GM19468 (cell line): ENCODE results near the gene KIF26B.

Source experiments
- ATAC-seq: cut with Tn5 transposase; IDR thresholded peaks from one replicate; pipeline ENCODE4 v1.9.1; 2021; ENCODE audit warnings: mild to moderate bottlenecking, moderate library complexity, moderate number of reproducible peaks; ENCODE audit not compliant: unreplicated experiment; ENCODE audit errors: extremely low read depth

The KIF26B gene

GRCh38 chr1:245576323-245576722, 421.5 kb downstream of the KIF26B start:
- ATAC-seq, result no peak

GRCh38 chr1:245577191-245578157, 422.7 kb downstream of the KIF26B start:
- ATAC-seq, result no peak

DNA sequence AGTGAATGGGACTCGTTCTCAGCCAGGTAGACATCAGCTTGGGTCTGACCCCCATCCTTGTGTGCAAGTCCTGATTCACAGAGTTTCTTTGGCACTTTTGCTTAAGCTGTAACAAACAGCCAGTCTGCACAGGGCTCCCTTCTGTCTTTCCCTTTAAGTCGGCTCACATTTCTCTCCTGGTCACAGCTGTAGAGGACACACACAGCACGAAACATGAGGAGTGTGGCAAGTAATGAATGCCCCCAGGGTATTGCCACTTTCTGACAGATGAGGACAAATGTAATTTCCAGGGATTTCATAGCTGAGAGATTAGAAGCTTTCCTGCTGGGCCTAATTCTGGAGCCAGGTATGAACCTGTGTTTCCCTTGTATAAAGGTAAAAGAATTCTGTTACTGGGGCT, 423.5 kb downstream of the KIF26B start:
- ATAC-seq, result no peak

DNA sequence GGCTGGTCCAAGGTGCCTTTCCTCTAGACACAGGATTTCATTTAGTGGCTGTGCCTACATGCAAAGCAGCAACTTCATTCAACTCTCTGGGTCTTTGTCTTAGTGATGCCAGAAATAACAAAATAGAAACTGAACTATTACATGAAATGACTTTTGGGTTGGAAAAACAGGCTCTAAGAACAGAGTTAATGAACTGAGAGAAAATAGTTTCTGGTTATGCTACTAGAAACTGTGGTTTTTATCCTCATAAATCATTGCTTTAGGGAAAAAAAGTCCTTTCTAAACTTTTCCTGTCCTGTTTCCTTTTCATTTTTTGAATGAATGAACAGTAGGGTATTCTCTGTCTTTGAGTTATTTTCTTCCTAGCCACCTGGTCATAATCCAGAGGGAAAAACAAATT, 424.0 kb downstream of the KIF26B start:
- no peak for ATAC-seq

DNA sequence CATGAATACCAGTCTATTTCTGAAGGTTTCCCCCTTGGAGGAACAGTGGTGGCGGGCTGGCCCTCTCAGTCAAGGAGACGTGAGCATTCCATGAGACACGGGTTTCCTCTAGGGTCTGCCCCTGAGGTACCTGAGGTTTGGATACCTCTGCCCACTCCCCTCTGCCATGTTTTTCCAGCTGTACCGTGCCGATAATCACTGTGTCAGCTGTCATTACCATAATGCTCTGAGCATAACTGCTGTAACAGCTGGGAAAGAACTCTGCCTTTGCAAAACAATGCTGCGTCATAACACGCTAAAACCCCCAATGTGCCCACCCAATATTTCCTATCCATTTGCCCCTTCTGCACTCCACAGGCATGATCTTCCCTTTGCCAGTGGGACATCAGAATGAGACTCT, 425.1 kb downstream of the KIF26B start:
- ATAC-seq, result no peak

DNA sequence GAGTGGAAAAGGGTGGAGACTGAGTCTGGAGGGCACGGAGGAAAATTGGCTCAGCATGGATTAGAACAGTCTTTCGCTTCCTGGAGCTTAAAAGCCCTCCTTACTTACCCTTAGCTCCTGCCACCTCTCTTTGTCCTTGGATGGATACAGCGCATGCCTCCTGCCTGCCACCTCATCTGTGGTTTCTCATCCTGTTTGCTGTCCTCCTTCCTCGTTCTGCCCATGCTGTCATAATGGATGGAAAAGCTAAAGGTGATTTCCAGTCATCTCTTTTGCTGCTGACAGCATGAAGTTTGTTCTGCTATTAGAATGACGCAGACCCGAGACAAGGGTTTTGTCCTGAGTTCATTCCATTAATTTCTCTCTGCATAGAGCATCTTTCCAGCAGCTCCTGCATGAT, 425.9 kb downstream of the KIF26B start:
- ATAC-seq, result no peak

DNA sequence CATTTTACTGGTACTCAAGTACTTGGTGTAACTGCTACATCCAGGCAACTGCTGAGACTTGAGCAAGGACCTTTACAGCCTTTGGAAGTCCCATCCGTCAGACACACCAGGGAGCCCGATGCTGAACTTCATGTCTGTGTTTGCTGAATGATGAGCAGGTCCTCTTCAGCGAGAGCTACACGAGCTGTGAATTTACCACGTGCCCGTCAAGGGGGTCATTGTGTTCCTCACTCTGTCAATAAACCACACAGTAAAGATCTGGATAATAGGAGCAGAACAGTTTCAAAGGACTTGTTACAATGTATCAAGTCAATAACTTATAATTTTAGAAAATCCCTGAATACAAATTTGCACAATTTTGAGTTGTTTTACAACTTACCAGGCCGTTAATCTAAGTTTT, 427.2 kb downstream of the KIF26B start:
- no peak for ATAC-seq

- ATAC-seq, result no peak
Observed at GRCh38 chr1:245583081-245583480, 428.3 kb downstream of the KIF26B start.

DNA sequence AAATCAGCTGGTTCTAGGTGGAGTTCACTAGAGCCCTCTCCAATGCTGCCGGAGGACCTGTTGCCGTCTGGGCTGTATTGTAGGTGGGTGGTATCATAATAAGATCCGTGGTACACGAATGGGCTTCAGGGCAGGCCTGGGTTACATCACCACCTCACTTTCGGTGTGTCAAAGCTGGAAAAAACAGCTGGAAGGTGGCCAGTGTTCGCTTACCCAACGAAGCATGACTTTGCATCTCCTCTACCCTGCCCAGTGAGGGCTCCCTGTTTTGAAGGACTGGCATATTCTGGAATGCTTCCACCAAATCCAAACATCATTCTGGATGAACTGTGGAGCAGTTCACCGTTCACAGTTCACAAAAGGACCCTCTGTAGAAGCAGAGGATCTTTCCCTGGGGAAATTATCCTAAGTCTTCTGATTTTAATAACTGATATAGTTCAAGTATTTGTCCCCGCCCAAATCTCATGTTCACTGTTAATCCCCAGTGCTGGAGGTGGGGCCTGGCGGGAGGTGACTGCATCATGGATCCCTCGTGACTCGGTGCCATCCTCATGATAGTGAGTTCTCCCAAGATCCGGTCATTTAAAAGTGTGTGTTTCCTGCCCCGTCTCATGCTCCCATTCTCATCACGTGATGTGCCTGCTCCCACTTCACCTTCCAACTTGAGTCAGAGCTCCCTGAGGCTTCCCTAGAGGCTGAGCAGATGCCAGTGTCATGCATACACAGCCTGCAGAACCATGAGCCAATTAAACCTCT, 429.0 kb downstream of the KIF26B start:
- ATAC-seq, result no peak

- ATAC-seq, result no peak
Observed at GRCh38 chr1:245585252-245585959, 430.6 kb downstream of the KIF26B start.

DNA sequence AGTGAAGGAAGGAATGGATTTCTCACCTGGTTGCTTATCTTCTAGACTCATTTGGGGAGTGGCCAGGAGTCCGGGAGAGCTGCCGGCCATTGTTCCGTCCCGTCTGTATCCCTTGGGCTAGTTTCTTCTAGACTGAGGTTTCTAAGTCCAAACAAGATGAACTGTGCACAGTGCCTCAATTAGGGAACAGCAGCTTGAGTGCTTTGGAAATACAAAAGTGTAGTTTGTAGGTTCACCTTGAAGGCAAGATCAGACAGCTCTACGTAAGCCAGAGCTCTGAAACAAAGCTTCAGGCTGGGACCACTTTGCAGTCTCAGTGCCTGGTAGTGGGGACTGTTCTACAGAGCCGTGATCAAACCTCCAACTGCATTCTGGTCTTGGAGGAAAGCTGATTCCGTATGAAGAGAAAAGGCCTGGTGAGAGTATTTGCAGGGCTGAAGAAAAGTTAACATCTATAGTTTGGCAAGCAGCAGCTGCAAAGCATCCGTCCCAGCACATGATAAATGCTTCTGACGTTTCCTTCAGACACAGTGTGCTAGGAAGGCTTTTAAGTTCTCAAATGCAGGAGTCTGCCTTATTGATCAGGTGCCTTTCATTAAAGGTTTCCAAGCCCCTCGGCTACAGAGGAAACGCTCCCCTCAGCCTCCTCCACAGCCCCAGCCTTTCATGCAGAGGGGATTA, 432.8 kb downstream of the KIF26B start:
- no peak for ATAC-seq

- ATAC-seq, result no peak
Observed at GRCh38 chr1:245588116-245588639, 433.4 kb downstream of the KIF26B start.

GRCh38 chr1:245589316-245589715, 434.5 kb downstream of the KIF26B start:
- no peak for ATAC-seq

DNA sequence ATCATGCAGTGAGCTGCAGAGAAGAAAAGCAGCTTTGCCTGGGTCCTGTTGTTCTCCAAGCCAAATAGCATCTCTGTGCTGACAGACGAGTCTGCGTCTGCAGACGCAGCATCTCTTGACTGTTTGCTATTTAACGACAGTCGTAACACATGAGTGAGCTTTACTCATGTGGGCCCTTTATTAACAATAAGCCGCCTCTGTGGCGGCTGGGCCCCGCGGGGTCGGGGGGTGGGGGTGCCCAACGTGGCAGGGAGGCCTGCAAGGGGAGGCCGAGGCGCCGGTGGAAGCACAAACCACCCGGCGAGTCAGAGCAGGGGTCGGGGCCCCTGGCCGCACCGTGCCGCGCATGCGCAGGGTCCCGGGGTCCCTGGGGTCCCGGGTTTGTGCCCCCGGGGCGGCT, 435.1 kb downstream of the KIF26B start:
- no peak for ATAC-seq

- ATAC-seq, result no peak
Observed at GRCh38 chr1:245590726-245591125, 435.9 kb downstream of the KIF26B start.

GRCh38 chr1:245591346-245592188, 436.8 kb downstream of the KIF26B start:
- no peak for ATAC-seq

DNA sequence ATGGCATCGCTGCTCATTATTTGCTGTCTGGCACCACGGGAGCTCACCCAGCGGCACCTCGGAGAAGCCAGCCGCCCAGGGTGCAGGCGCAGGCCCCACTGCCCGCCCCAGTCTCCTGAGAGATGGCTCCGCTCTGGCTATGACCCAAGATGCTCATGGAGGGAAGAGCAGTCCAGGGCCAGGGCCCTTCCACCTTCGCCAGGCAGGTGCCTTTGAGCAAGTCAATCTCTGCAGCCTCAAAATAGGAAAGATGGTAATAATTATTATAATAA, 437.3 kb downstream of the KIF26B start:
- no peak for ATAC-seq

GRCh38 chr1:245598524-245599305, 443.9 kb downstream of the KIF26B start:
- no peak for ATAC-seq
